WTC11 (cell line): Measurements from ENCODE around the gene GNPTG. TPM values are rescaled to one million over a fixed set of nuclear protein-coding genes. Genes with fewer than 3 reads are reported as not detected.

Source experiments
- ATAC-seq: fragments of 200-7000 bp; cut with Tn5 transposase; 2 replicates; pipeline ENCODE4 v1.10.0; 2021; ENCODE audit warnings: mild to moderate bottlenecking, moderate library complexity
- CTCF ChIA-PET: fragments of 300-600 bp; sonication (Branson Sonifier 250); formaldehyde crosslinking; loops from one replicate; lab custom pipeline; 2021; ENCODE audit warnings: antibody characterized with exemption; lab: Charles Lee
- POLR2A ChIA-PET: fragments of 350-600 bp; sonication (Branson Sonifier 250); formaldehyde crosslinking; loops from one replicate; lab custom pipeline; 2021; ENCODE audit warnings: antibody characterized with exemption; lab: Charles Lee
- DNase-seq: peaks from one replicate; pipeline ENCODE4 v3.0.0; 2021; ENCODE audit warnings: low spot score
- H3K27ac Mint-ChIP-seq: 2 replicates; pipeline ENCODE4 v1.8.0; 2021; ENCODE audit warnings: mixed read lengths
- H3K27me3 Mint-ChIP-seq: 2 replicates; pipeline ENCODE4 v1.8.0; 2021; ENCODE audit warnings: low read depth, mild to moderate bottlenecking, moderate library complexity, mixed read lengths
- H3K36me3 Mint-ChIP-seq: 2 replicates; pipeline ENCODE4 v1.8.0; 2021; ENCODE audit warnings: mixed read lengths
- H3K4me1 Mint-ChIP-seq: 2 replicates; pipeline ENCODE4 v1.8.0; 2022; ENCODE audit warnings: mixed read lengths
- H3K4me3 Mint-ChIP-seq: 2 replicates; pipeline ENCODE4 v1.8.0; 2021; ENCODE audit warnings: mild to moderate bottlenecking, moderate library complexity, mixed read lengths
- H3K9me3 Mint-ChIP-seq: 2 replicates; pipeline ENCODE4 v1.8.0; 2021; ENCODE audit warnings: mixed read lengths
- AFF4 ChIP-seq: sonication (generic); formaldehyde crosslinking; IDR thresholded peaks from 2 replicates; pipeline ENCODE4 v1.8.1; 2023; ENCODE audit warnings: mild to moderate bottlenecking, missing genetic modification reagents, borderline replicate concordance
- ATF2 ChIP-seq: sonication (generic); formaldehyde crosslinking; IDR thresholded peaks from 2 replicates; pipeline ENCODE4 v1.8.1; 2022; ENCODE audit warnings: low read depth, missing genetic modification reagents, borderline replicate concordance
- CREM ChIP-seq: sonication (generic); formaldehyde crosslinking; IDR thresholded peaks from 2 replicates; pipeline ENCODE4 v1.8.1; 2022; ENCODE audit warnings: mild to moderate bottlenecking, missing genetic modification reagents, moderate library complexity
- CTCF ChIP-seq: fragments of 200-600 bp; IDR thresholded peaks from 2 replicates; pipeline ENCODE4 v1.8.0; 2022; ENCODE audit warnings: antibody characterized with exemption
- FOXK1 ChIP-seq: sonication (generic); formaldehyde crosslinking; IDR thresholded peaks from 2 replicates; pipeline ENCODE4 v1.8.0; 2022; ENCODE audit warnings: mild to moderate bottlenecking, moderate library complexity, missing genetic modification reagents
- GRHL2 ChIP-seq: fragments of 250-450 bp; sonication (Bioruptor Pico); IDR thresholded peaks from 2 replicates; pipeline ENCODE4 v1.8.0; 2022; ENCODE audit warnings: mild to moderate bottlenecking, moderate library complexity; ENCODE audit not compliant: insufficient replicate concordance, severe bottlenecking
- JUN ChIP-seq: sonication (generic); formaldehyde crosslinking; IDR thresholded peaks from 2 replicates; pipeline ENCODE4 v1.8.0; 2023; ENCODE audit warnings: mild to moderate bottlenecking, missing genetic modification reagents
- KAT7 ChIP-seq: sonication (generic); formaldehyde crosslinking; IDR thresholded peaks from 2 replicates; pipeline ENCODE4 v1.8.1; 2023; ENCODE audit warnings: missing genetic modification reagents, mild to moderate bottlenecking, borderline replicate concordance
- MAX ChIP-seq: sonication (generic); formaldehyde crosslinking; IDR thresholded peaks from 2 replicates; pipeline ENCODE4 v1.8.0; 2022; ENCODE audit warnings: mild to moderate bottlenecking, missing genetic modification reagents
- MLX ChIP-seq: sonication (generic); formaldehyde crosslinking; IDR thresholded peaks from 2 replicates; pipeline ENCODE4 v1.8.1; 2023; ENCODE audit warnings: mild to moderate bottlenecking, missing genetic modification reagents, moderate library complexity
- NFE2L1 ChIP-seq: sonication (generic); formaldehyde crosslinking; IDR thresholded peaks from 2 replicates; pipeline ENCODE4 v1.8.1; 2023; ENCODE audit warnings: missing genetic modification reagents
- NFYB ChIP-seq: sonication (generic); formaldehyde crosslinking; conservative IDR thresholded peaks from 2 replicates; pipeline ENCODE4 v1.8.0; 2022; ENCODE audit warnings: low read depth, missing genetic modification reagents
- RORB ChIP-seq: fragments of 250-450 bp; sonication (Bioruptor Pico); IDR thresholded peaks from 2 replicates; pipeline ENCODE4 v1.9.0; 2021; ENCODE audit warnings: mild to moderate bottlenecking
- SMAD3 ChIP-seq: sonication (generic); formaldehyde crosslinking; IDR thresholded peaks from 2 replicates; pipeline ENCODE4 v1.8.0; 2022; ENCODE audit warnings: missing genetic modification reagents, mild to moderate bottlenecking, borderline replicate concordance
- TP53 ChIP-seq: sonication (generic); formaldehyde crosslinking; IDR thresholded peaks from 2 replicates; pipeline ENCODE4 v1.8.1; 2023; ENCODE audit warnings: mild to moderate bottlenecking, missing genetic modification reagents
- ZNF396 ChIP-seq: fragments of 250-450 bp; sonication (Bioruptor Pico); IDR thresholded peaks from 2 replicates; pipeline ENCODE4 v1.8.0; 2021; ENCODE audit warnings: mild to moderate bottlenecking, moderate library complexity, borderline replicate concordance
- ZNF532 ChIP-seq: fragments of 250-450 bp; sonication (Bioruptor Pico); IDR thresholded peaks from 2 replicates; pipeline ENCODE4 v1.9.0; 2021; ENCODE audit warnings: mild to moderate bottlenecking, borderline replicate concordance
- total RNA-seq: library from RNA; stranded (reverse); gene quantifications from 3 replicates; pipeline ENCODE4 v1.2.3, GENCODE V29; 2021

Gene GNPTG
- total RNA-seq, 1 experiment from 2014 or later = 35.9 TPM

- ATAC-seq = no peak
- CTCF ChIA-PET = interaction anchor here (0.6 to 2.8 kb wide), 5 partner anchors 16 to 50 kb away, joined by 3 to 13 read pairs (median 4); no protein-coding TSS in a partner anchor
- H3K27me3 Mint-ChIP-seq = no peaks in the 10 kb centered on the region; the same call in 1 of the 2 replicates
- H3K4me1 Mint-ChIP-seq = peaks cover 4% of the 10 kb centered on the region
- DNase-seq = no peak
- no peaks in the 10 kb centered on the region for H3K9me3 Mint-ChIP-seq
- TF ChIP-seq NFYB (CRISPR knock-in tag) (no peak), ZNF396 (CRISPR knock-in tag) (no peak), GRHL2 (no peak), CREM (CRISPR knock-in tag) (no peak), RORB (CRISPR knock-in tag) (no peak), KAT7 (no peak)
- TF ChIP-seq, all 79 proteins: peak for 0
- no peak overlapping the region for H3K27ac Mint-ChIP-seq
- POLR2A ChIA-PET = interaction anchor here (0.8 to 1.4 kb wide), 2 partner anchors 14 kb away, joined by 3 read pairs; no protein-coding TSS in a partner anchor
- H3K36me3 Mint-ChIP-seq = no peaks in the 10 kb centered on the region; the same call in 1 of the 2 replicates
- no peak overlapping the region for H3K4me3 Mint-ChIP-seq
Observed at GRCh38 chr16:1346422-1347285, 5.1 kb upstream of the GNPTG start.

GRCh38 chr16:1347286-1347855, 4.4 kb upstream of the GNPTG start:
- Mint-ChIP-seq H3K9me3 (no peaks in the 10 kb centered on the region), H3K27me3 (no peaks in the 10 kb centered on the region; the same call in 1 of the 2 replicates), H3K36me3 (no peaks in the 10 kb centered on the region; the same call in 1 of the 2 replicates)
- ATAC-seq = no peak
- CTCF ChIA-PET = interaction anchor here (0.6 to 2.8 kb wide), 4 partner anchors 16 to 46 kb away, joined by 4 to 13 read pairs (median 6); no protein-coding TSS in a partner anchor
- DNase-seq = no peak
- no peak for TF ChIP-seq JUN (CRISPR knock-in tag)
- TF ChIP-seq ATF2 (CRISPR knock-in tag) = no peak
- TF ChIP-seq TP53 (CRISPR knock-in tag) = no peak
- TF ChIP-seq, all 79 proteins: peak for 0
- POLR2A ChIA-PET = interaction anchor here (0.8 kb wide), 1 partner anchor 15 kb away, joined by 3 read pairs; no protein-coding TSS in a partner anchor
- Mint-ChIP-seq H3K27ac (no peak overlapping the region), H3K4me1 (peaks cover 5% of the 10 kb centered on the region), H3K4me3 (no peak overlapping the region)

- POLR2A ChIA-PET = no interaction called here
- CTCF ChIA-PET = interaction anchor here (1.8 to 2.8 kb wide), 2 partner anchors 16 to 18 kb away, joined by 8 to 13 read pairs; no protein-coding TSS in a partner anchor
- TF ChIP-seq AFF4 (CRISPR knock-in tag) = no peak
- no peak for TF ChIP-seq NFE2L1 (CRISPR knock-in tag)
- TF ChIP-seq ZNF532 = no peak
- no peak for TF ChIP-seq SMAD3 (CRISPR knock-in tag)
- TF ChIP-seq FOXK1 (CRISPR knock-in tag) = no peak
- TF ChIP-seq MAX (CRISPR knock-in tag) = no peak
- TF ChIP-seq CREM (CRISPR knock-in tag) = no peak
- TF ChIP-seq MLX (CRISPR knock-in tag) = no peak
- no peak for TF ChIP-seq CTCF
Observed at GRCh38 chr16:1347962-1348361, 3.8 kb upstream of the GNPTG start.

More at GRCh38 chr16:1347962-1348361, 3.8 kb upstream of the GNPTG start:
- Mint-ChIP-seq H3K4me1 (peaks cover 8% of the 10 kb centered on the region), H3K27ac (no peak overlapping the region), H3K27me3 (no peaks in the 10 kb centered on the region; the same call in 1 of the 2 replicates), H3K9me3 (no peaks in the 10 kb centered on the region), H3K36me3 (no peaks in the 10 kb centered on the region; the same call in 1 of the 2 replicates), H3K4me3 (no peak overlapping the region)
- ATAC-seq (no peak), DNase-seq (no peak)
